Stimulated activated CD8-positive, alpha-beta memory T cell treated with anti-CD3 and anti-CD28 coated beads, Interleukin-2, amount 100 ng/mL, for 48 hours (primary cell): ENCODE data around the gene RHOD.

ENCODE experiments used
- DNase-seq, 2 donors: peaks; one replicate each; pipeline ENCODE4 v3.0.0-alpha.2; 2020; ENCODE audit warnings: low read depth in 2 of 2

The RHOD gene

DNA sequence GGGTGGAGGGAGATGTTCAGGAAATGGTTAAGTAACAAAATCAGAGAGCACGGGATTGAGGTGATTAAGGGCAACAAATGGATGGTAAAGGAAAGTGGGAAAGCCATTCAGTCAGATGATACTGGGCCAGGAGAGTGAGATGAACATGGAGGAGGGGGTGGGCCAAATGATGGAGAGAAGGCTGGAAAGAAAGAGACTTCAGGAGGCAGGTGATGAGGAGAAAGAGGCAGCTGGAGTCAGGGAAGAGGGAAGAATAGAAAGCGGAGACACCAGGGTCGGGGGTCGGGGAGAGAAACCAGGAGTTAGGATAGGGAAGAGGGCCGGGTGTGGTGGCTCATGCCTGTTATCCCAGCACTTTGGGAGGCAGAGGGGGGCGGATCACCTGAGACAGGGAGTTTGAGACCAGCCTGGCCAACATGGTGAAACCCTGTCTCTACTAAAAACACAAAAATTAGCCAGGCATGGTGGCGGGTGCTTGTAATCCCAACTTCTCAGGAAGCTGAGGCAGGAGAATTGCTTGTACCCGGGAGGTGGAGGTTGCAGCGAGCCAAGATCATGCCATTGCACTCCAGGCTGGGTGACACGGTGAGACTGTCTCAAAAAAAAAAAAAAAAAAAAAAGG lies 57.7 kb downstream of the RHOD start:
- DNase-seq = no peak

DNA sequence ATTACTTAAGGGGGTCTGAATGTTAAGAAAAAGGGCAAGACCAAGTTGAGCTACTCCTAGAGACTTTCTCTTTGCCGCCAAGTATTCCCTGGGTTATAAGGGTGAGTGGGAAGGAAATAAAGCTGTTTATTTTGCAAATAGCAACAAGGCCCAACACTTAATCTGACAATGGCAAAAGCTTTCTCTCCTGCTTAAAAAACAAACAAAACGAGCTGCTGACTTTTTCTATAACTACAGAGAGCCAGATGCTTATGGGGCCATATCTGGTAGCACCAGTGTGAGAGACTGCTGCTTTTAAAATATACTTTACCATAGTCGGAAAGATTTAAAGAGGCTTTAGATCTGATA lies 60.1 kb downstream of the RHOD start:
- no peak for DNase-seq

DNA sequence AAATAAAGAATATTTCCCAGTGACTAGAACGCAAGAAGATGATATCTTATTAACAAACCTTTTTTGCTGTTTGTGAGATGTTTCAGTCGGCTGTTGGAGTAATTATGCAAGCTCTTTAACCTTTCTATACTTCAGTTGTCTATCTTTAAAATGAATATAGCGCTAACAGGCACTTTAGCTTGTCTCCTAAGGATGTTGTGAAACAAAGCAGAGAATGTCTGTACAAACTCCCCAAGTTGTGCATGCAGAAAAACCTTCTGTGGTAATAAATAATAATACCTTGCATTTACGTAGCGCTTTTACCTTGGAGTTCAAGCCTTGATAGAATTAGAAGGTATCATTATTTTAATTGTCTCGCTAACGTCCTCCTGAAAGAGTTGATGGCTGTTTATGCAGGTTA lies 60.5 kb downstream of the RHOD start:
- no peak for DNase-seq

DNA sequence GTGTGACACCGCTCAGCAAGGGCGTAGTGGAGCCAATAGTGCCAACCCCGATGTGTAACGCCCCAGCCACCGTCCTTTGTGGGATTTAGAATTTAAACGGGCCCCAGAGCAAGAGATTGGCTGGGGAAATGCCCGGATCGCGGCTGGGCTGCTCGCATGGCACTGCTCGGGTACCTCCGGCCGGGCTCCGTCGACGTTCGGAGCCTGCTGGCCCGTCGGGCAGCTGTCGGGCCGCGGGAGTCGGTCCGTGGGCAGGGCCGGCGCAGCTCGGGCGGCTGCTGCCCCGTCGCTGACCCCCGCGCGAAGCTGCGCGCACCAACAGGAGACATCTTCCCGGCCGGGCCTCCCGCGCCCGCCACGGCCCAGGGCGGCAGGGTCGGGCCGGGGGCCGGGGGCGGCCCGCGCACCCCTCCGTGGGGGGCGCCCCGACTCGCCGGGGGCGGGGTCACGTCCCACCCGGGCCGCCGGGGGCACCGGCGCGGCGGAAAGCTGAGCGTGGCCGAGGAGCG lies 61.1 kb downstream of the RHOD start:
- DNase-seq = no peak

DNA sequence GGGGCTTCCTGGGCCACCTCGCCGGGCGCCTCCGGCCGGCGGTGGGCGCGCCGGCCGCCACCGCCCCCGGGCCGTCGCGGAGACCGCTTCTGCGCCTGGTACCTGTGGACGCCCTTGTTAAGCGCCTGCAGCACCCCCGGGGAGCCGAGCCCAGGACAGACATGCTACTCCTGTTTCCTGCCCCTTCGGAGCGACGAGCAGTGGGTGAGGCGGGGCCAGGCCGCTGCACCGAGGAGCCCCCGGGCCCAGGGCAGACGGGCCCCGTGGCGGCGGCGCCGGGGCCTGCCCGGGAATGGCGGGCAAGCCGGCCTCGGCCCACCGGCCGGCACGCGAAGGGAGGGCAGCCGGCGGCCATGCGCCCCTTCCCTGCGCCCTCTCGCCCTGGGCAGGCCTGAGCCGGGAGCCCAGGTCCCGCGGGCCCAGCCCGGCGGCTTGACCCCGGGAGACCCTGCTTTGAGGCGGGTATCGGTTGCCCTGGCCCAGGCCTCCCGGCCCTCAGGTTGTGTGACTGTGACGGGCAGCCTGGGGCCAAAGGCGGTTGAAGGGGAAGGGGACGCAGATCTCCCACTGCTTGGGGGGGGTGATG lies 61.6 kb downstream of the RHOD start:
- DNase-seq = no peak

DNA sequence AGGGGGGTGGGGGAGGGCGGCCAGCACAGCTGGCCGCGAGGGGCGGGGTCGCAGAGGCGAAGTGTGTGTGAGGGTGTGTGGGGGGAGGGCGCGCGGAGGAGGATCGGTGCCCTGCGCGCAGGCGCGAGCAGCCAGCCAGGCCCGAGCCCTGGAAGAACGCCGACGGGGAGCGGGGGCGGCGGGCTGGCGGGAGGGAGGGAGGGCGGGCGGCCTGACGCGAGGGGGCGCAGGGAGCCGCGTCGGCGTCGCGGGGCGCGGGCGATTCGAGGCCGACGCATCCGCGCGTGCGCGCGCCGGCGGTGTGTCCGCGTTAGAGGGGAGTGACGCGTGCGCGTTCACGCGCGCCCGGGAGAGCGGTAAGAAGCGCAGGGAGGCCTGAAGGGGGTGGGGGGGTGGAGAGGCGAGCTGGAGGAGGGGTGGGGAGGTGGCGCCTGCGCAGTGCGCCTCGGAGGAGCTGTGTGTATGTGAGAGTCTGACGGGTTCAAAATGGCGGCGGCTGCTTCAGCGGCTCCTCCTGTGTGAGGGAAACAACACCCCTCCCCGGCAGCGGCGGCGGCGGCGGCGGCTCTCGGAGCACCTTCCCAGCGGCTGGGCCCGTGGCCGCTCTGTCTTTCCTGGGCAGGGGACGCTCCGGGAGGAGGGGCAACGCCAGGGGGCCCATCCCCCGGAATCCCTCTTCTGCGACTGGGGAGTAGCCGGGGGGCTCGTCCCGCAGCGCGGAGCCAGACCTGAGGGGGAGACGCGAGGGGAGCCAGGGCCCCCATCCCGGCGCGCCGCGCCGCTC lies 62.3 kb downstream of the RHOD start, which contains the start of gene KDM2A:
KDM2A (plus strand) TSS at position 463 of the 784 bp plus-strand sequence. CDS start 2,054 bp downstream, outside the sequence.
- peak; percentile 98 to 99 for DNase-seq

DNA sequence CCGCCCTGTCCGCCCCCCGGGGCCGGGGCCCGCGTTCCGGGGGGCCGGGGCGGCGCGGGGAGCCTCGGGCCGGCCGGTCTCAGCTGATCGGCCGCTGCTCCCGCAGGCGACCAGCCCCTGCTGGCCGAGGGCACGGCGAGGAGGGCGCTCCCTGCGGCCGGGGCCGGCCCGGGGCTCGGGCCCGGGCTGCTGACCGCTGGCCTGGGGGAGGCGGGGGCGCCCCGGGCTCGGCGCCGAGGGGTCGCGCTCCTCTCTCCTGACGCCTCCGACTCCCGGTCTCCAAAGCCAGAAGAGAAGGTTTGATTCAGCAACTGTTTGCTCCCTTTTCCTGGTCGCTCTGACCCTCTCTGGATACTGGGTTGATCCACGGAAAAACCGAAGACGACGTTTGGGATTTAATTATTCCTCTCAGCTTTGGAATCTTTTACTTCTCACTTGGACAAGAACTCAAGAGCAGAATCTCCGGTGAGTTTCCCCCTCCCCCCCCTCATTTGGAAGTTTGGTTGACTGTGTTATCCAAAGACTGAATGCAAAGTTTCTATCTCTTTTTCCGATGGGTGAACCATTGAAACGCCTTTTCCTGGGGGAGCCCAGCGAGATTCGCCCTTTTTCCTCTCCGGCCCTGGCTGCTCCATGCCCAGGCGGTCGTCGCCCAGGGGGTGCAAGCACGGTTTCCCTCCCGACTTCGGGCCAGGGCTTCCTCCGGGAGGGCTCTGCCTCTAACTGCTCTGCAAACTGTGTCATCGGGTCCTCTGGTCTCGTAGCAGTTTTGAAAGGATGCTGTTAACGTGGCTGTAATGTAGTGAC lies 63.1 kb downstream of the RHOD start:
- no peak for DNase-seq

DNA sequence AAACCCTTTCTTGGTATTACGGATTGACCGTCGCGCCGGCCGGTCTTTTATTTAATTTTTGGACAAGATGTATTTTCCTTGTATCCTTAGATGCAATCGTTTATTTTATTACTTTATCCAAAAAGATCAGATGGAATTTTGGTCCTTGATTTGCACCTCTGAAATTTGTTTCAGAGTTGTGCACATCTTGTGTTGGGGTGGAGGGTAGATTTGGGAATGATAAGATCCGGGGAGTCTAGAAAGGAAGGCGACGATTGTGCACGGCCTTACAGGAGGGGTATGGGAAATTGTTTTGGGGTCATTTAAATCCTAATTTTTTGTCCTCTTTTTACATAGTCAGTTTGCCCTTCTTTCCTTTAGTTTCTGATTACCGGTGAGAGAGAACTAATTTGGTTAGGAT lies 63.8 kb downstream of the RHOD start:
- no peak for DNase-seq

DNA sequence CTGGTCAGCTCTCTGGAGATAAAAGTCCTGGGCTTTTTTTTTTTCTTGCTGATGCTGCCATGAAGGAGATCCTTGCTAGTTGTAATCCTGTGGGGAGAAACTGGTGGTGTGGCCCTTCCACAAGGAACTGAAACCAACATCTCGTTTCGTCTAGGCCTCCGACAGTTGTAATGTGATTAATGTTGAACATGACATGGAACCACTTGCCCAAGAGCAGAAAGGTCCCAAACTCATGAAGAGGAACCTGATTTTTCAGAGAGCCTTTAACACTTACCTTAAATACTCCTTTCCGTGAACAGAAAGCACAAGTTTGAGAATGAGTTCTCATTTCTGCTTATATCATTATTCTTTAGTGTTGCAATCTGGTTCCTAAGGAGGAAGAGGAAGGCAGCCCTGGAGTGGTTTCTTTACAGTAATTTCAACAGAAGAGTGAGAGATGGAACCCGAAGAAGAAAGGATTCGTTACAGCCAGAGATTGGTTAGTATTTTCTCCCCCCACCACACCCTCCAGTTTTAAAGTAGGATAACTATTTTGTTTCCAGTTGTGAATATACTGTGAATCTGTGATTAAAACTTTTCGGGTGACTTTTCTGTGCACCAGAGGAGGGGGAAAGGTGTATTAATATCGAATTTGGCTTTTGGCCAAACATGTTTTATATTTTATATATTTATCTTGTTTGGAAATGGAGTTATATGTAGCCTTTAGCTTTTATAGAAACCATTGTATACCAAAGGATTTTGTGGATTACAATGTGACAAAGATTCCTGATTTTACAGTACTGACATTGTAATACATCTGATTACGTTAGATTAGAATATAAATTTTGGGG lies 64.4 kb downstream of the RHOD start:
- no peak for DNase-seq
